Skeletal muscle tissue (tissue), 4 donors: ENCODE results near the gene WT1. TPM values are rescaled to one million over a fixed set of nuclear protein-coding genes. Genes with fewer than 3 reads are reported as not detected.

ENCODE experiments used
- H3K27ac ChIP-seq: one replicate; pipeline ENCODE4 v1.7.0; 2013; ENCODE audit warnings: mild to moderate bottlenecking, low read depth, low read length, inconsistent platforms
- H3K27me3 ChIP-seq, 3 donors: one replicate each; pipeline ENCODE4 v1.7.0; 2013; ENCODE audit warnings: low read length in 3 of 3; ENCODE audit not compliant: control insufficient read depth in 3 of 3, insufficient read depth in 3 of 3
- H3K36me3 ChIP-seq, 3 donors: one replicate each; pipeline ENCODE4 v1.7.0; 2013; ENCODE audit warnings: low read length in 3 of 3; ENCODE audit not compliant: control insufficient read depth in 3 of 3, insufficient read depth in 3 of 3
- H3K4me1 ChIP-seq, 3 donors: one replicate each; pipeline ENCODE4 v1.7.0; 2013; ENCODE audit warnings: low read length in 3 of 3, mild to moderate bottlenecking in 3 of 3; ENCODE audit not compliant: control insufficient read depth in 3 of 3, insufficient read depth in 3 of 3
- H3K4me3 ChIP-seq, 3 donors: one replicate each; pipeline ENCODE4 v1.7.0; 2013; ENCODE audit warnings: low read length in 3 of 3
- H3K9ac ChIP-seq, 3 donors: one replicate each; pipeline ENCODE4 v1.7.0; 2013; ENCODE audit warnings: low read length in 3 of 3, mild to moderate bottlenecking in 3 of 3, moderate library complexity in 2 of 3, low read depth in 1 of 3
- H3K9me3 ChIP-seq, 3 donors: one replicate each; pipeline ENCODE4 v1.7.0; 2013; ENCODE audit warnings: low read length in 3 of 3; ENCODE audit not compliant: control insufficient read depth in 3 of 3
- total RNA-seq: library from RNA; depleted of rRNA; stranded (reverse); fragments of >200 nt; gene quantifications from one replicate; pipeline ENCODE4 v1.2.3, GENCODE V29; 2014
- donor health status: Osteomylitis.

WT1 gene
- total RNA-seq, 1 donor from 2014 or later, result not detected

DNA sequence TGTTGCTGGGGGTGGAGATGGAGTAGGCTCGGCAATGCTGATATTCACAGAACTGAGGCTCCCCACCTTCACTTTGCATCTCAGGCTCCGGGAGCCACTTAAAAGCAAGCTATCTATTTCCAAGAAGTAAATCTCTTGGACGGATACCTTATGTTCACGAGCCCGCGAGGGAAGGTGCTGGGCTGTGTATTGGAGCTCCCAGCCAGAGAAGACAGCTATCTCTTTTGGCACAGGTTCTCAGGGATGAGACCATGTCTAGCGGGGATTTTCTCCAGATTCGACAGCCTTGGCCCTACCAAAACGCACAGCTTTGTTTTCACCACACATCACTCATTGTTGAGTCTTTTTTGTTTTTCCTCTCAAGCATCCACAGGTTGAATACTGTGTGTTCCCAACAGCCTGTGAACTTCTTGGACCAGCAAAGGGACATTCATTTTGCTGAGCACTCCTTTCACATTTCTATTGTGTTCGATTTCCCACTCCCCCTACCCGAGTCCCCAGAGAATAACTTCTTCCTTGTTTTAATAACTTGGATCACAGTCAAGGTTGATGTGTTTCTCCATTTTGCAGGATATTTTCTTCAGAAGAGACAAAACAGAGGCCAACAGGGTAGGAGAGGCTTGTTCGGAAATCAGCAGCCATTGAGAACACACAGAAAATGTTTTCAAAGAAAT is 23.3 kb downstream of the WT1 start:
- Histone ChIP-seq H3K36me3 (no peaks in the 10 kb centered on the region), H3K27me3 (peaks cover 0 to 18% (median 7%) of the 10 kb centered on the region in 3 donors), H3K9me3 (no peaks in the 10 kb centered on the region), H3K4me3 (no peak overlapping the region), H3K27ac (no peak overlapping the region), H3K9ac (no peak overlapping the region), H3K4me1 (no peaks in the 10 kb centered on the region)

DNA sequence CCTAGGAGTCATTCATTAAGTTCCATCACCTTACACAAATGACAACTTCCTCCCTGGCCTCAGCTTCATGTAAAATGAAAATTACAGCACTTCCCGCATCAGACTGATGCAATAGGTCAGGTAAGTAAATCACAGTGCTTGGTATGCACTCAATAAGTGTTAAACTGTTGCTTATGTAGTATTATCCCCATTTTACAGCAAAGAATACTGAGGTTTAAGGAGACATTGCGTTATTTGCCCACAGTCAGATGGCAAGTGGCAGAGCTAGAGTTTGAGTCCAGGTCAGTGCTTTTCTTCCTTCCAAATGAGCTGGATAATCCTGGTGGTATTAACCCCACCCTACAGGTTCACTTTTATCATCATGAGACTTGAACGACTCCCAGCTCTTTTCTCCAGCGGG is 29.7 kb downstream of the WT1 start:
- Histone ChIP-seq H3K36me3 (no peaks in the 10 kb centered on the region), H3K9ac (no peak overlapping the region), H3K27ac (no peak overlapping the region), H3K4me3 (no peak overlapping the region), H3K9me3 (no peaks in the 10 kb centered on the region), H3K27me3 (peaks cover 0 to 4% (median 3%) of the 10 kb centered on the region in 3 donors), H3K4me1 (no peaks in the 10 kb centered on the region)

DNA sequence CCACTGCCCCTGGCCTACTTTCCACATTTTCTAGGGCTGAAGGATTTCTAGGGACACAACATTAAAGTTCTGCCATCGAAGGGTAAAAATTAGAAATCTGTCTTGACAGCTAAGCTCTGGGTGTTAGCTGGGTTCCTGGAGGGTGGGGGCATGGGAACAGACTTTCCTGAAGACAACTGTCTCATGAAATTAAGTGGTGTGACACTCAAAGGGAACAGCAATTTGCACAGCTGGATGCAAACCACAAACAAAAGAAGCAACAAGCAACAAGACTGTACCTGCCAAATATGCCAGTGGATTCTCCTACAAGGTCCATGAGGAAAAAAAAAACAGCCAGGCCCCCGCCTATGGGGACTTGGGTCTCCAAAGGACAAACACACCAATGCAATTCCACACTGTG is 32.5 kb downstream of the WT1 start:
- H3K27me3 ChIP-seq, result peaks cover 0 to 7% (median 4%) of the 10 kb centered on the region in 3 donors
- H3K9me3 ChIP-seq, result no peaks in the 10 kb centered on the region

DNA sequence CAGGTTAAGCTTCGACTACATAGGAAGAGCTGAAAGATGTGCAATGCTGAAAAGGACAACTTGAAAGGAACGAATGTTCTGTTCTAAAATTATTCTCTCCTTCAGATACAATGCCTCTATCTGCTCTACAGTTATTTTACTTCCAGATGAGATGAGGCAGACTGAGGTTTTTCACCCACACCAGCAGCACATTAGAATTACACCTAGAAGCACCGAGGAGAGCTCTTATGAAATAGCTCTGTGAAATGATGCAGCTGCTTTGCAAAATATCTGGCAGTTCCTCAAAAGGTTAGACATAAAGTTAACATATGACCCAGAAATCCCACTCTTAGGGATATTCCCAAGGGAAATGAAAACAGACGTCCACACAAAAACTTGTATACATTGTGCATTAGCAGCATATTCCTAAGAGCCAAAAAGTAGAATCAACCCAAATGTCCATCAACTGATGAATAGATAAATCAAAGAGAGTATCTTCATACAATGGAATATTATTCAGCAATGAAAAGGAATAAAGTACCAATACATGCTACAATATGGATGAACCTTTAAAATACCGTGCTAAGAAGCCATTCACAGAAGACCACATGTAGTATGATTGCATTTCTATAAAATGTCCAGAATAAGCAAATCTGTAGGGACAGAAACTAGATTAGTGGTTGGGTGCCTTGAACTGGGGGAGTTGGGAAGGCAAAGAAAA is 34.5 kb downstream of the WT1 start:
- H3K27ac ChIP-seq, result no peak overlapping the region
- H3K27me3 ChIP-seq, result peaks cover 0 to 9% (median 8%) of the 10 kb centered on the region in 3 donors
- no peaks in the 10 kb centered on the region for H3K36me3 ChIP-seq
- no peaks in the 10 kb centered on the region for H3K4me1 ChIP-seq
- H3K4me3 ChIP-seq, result no peak overlapping the region
- no peaks in the 10 kb centered on the region for H3K9me3 ChIP-seq
- H3K9ac ChIP-seq, result no peak overlapping the region

More for the DNA sequence above, 32.5 kb downstream of the WT1 start:
- Histone ChIP-seq H3K4me1 (no peaks in the 10 kb centered on the region), H3K9ac (no peak overlapping the region), H3K36me3 (no peaks in the 10 kb centered on the region), H3K4me3 (no peak overlapping the region), H3K27ac (no peak overlapping the region)

DNA sequence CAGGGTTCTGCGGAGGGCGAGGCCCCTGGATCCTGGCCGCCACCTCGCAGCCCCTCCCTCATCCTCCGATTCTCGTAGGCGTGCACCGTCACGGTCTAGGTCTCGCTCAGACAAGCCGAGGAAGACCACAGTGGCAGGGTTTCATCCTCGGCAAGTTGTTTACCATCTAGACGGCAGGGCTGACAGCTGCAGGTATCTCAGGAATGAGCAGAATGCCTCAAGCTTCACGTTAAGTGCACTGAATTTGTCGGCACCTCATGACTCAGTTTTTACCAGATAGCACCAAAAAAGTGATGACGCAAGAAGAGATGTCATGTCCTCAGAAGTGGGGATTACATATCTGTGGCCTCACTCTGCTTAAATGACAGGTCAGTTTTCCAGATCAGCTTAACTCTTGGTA is 35.1 kb downstream of the WT1 start:
- no peaks in the 10 kb centered on the region for H3K4me1 ChIP-seq
- no peaks in the 10 kb centered on the region for H3K9me3 ChIP-seq
- H3K36me3 ChIP-seq, result no peaks in the 10 kb centered on the region
- H3K27ac ChIP-seq, result no peak overlapping the region
- no peak overlapping the region for H3K9ac ChIP-seq
- peaks cover 0 to 9% (median 8%) of the 10 kb centered on the region in 3 donors for H3K27me3 ChIP-seq
- H3K4me3 ChIP-seq, result no peak overlapping the region

DNA sequence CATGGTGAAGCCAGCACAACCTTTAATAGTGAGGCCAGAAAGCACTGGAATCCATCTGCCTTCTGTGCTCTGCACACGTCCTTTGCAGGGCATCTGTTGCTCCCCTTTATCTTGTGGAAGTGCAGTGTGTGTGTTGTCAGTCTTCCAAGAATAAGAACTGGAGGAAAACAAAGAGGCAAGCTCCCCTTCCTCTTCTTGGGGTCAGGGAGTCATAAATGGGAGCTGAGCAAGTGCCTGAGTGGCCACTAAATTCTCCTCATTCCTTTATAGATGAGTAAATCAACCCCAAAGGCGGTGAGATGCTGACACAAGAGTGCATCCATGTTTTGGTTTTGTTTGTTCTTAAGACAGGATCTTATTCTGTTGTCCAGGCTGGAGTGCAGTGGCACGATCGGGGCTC is 38.3 kb downstream of the WT1 start:
- H3K27ac ChIP-seq, result no peak overlapping the region
- no peak overlapping the region for H3K4me3 ChIP-seq
- H3K27me3 ChIP-seq, result peaks cover 0 to 9% (median 4%) of the 10 kb centered on the region in 3 donors
- no peaks in the 10 kb centered on the region for H3K36me3 ChIP-seq
- H3K9ac ChIP-seq, result no peak overlapping the region
- no peaks in the 10 kb centered on the region for H3K9me3 ChIP-seq
- no peaks in the 10 kb centered on the region for H3K4me1 ChIP-seq

DNA sequence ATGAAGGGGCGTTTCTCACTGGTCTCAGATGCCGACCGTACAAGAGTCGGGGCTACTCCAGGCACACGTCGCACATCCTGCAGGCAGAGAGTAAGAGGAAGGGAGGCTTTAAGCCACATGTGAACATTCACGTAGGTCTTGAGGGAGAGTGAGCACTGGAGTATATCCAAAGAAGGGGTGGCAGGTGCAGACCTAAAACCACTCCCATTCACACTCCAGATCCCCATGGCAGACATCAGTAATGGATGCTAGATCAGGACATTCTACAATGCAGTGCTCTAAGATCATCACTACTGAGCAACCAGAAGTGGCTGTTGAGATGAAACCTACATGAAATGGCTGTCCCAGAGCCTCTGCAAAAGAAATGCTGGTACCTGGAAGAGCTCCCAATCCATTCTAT is 39.0 kb downstream of the WT1 start:
- Histone ChIP-seq H3K4me3 (no peak overlapping the region), H3K36me3 (no peaks in the 10 kb centered on the region), H3K9ac (no peak overlapping the region), H3K4me1 (no peaks in the 10 kb centered on the region), H3K27me3 (peaks cover 0 to 9% (median 4%) of the 10 kb centered on the region in 3 donors), H3K27ac (no peak overlapping the region), H3K9me3 (no peaks in the 10 kb centered on the region)

DNA sequence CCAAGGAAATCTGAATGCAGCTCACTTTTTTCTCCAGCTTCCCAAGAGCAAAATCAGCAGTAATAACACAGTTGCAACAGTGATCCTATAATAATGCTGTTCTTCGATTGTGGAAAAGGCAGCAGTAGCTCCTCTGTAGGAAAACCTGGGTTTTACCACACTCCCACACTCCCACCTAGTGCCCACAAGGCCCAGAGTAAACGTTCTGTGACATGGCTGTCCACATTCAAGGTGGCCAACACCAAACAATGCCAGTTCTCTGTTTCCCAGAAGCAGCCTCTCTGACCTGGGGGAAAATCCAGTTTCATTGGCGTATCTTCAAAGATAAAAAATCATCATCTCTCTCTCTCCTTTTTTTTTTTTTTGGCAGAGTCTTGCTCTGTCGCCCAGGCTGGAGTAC is 40.2 kb downstream of the WT1 start:
- no peaks in the 10 kb centered on the region for H3K4me1 ChIP-seq
- H3K27ac ChIP-seq, result no peak overlapping the region
- no peak overlapping the region for H3K9ac ChIP-seq
- H3K9me3 ChIP-seq, result no peaks in the 10 kb centered on the region
- H3K36me3 ChIP-seq, result no peaks in the 10 kb centered on the region
- H3K4me3 ChIP-seq, result no peak overlapping the region
- peaks cover 0 to 9% (median 4%) of the 10 kb centered on the region in 3 donors for H3K27me3 ChIP-seq

DNA sequence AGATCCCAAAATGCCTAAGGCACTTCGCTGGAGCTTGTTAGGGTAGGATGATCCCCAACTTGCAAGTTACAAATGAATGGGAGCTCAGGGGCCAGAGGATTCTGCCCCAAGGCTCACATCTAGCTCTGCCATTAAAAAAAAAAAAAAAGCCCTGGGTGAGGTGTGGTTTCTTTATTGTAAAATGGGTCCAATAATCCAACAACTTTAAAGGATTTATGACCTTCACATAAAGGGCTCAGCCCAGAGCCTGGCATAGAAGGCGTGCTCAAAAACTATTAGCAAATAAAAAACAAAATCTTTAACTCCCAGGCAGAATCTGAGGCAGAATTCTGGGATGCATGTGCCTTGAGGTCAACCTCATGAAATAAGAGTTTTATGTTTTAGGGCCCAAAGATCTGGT is 42.5 kb downstream of the WT1 start:
- Histone ChIP-seq H3K4me1 (no peaks in the 10 kb centered on the region), H3K4me3 (no peak overlapping the region), H3K36me3 (no peaks in the 10 kb centered on the region), H3K27ac (no peak overlapping the region), H3K9me3 (no peaks in the 10 kb centered on the region), H3K27me3 (peaks cover 0 to 7% (median 4%) of the 10 kb centered on the region in 3 donors), H3K9ac (no peak overlapping the region)

DNA sequence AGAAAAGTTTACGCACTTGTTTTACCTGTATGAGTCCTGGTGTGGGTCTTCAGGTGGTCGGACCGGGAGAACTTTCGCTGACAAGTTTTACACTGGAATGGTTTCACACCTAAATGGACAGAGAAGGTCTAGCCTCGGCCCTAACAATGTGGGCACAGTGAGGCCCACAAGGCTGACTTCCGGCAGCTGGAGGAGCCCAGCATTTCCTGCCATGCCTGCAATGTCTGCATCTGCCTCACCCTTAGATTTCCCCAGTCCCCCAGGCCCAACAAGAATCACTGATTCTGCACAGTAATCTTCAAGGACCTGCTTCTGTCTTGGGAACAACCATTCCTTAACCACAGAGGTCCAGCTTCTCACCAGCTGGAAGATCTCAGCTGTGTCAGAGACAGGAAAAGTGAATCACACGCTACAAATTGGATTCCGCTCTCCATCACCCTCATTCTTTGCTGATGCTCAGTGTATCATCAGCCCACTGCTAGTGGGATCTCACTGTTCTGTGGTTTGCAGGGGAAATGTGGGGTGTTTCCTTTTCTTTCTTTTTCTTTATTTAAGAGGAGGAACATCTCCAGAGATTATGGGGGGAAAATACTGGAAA is 43.3 kb downstream of the WT1 start:
- Histone ChIP-seq H3K27ac (no peak overlapping the region), H3K27me3 (peaks cover 3 to 7% (median 4%) of the 10 kb centered on the region in 3 donors)

More for the DNA sequence above, 43.3 kb downstream of the WT1 start:
- H3K9ac ChIP-seq, result no peak overlapping the region
- no peaks in the 10 kb centered on the region for H3K9me3 ChIP-seq
- no peak overlapping the region for H3K4me3 ChIP-seq
- H3K36me3 ChIP-seq, result no peaks in the 10 kb centered on the region
- H3K4me1 ChIP-seq, result no peaks in the 10 kb centered on the region
